Immature natural killer cell (primary cell): ENCODE measurements around the gene DARS1. TPM values are rescaled to one million over a fixed set of nuclear protein-coding genes. Genes with fewer than 3 reads are reported as not detected.
"Not testable (repeated sequence)": the region's sequence is repeated elsewhere in the genome, so short reads cannot be mapped to it uniquely, and the experiment has no call there.

ENCODE experiments used
- DNase-seq, 3 donors: peaks; one replicate each; pipeline ENCODE4 v3.0.0; 2022; ENCODE audit warnings: mixed read lengths in 1 of 3
- H3K27ac Mint-ChIP-seq, 6 donors: one replicate each; pipeline ENCODE4 v1.8.0; 2020; ENCODE audit warnings: mixed read lengths in 6 of 6, mild to moderate bottlenecking in 5 of 6, inconsistent platforms in 4 of 6, moderate library complexity in 3 of 6
- H3K27me3 Mint-ChIP-seq, 3 donors: one replicate each; pipeline ENCODE4 v1.8.0; 2020 to 2021; ENCODE audit warnings: low read depth in 3 of 3, mild to moderate bottlenecking in 3 of 3, mixed read lengths in 3 of 3, moderate library complexity in 3 of 3, inconsistent platforms in 1 of 3
- H3K36me3 Mint-ChIP-seq, 3 donors: one replicate each; pipeline ENCODE4 v1.8.0; 2020; ENCODE audit warnings: mixed read lengths in 3 of 3, inconsistent platforms in 2 of 3, mild to moderate bottlenecking in 2 of 3
- H3K4me1 Mint-ChIP-seq, 2 donors: one replicate each; pipeline ENCODE4 v1.8.0; 2020; ENCODE audit warnings: inconsistent platforms in 2 of 2, mild to moderate bottlenecking in 2 of 2, mixed read lengths in 2 of 2, moderate library complexity in 1 of 2
- H3K4me3 Mint-ChIP-seq, 5 donors: one replicate each; pipeline ENCODE4 v1.8.0; 2020; ENCODE audit warnings: mild to moderate bottlenecking in 5 of 5, mixed read lengths in 5 of 5, inconsistent platforms in 3 of 5, moderate library complexity in 3 of 5
- H3K9me3 Mint-ChIP-seq, 6 donors: one replicate each; pipeline ENCODE4 v1.8.0; 2020; ENCODE audit warnings: mild to moderate bottlenecking in 6 of 6, mixed read lengths in 6 of 6, inconsistent platforms in 4 of 6, moderate library complexity in 3 of 6
- polyA plus RNA-seq, 3 donors: library from polyadenylated mRNA; unstranded; fragments of 300-500 nt; fragmentation: Illumina TruSeq; gene quantifications; one replicate each; pipeline ENCODE4 v1.2.3, GENCODE V29; 2021

Gene DARS1
- polyA plus RNA-seq, 3 donors from 2014 or later: 63.5 to 132 (median 86.1) TPM

DNA sequence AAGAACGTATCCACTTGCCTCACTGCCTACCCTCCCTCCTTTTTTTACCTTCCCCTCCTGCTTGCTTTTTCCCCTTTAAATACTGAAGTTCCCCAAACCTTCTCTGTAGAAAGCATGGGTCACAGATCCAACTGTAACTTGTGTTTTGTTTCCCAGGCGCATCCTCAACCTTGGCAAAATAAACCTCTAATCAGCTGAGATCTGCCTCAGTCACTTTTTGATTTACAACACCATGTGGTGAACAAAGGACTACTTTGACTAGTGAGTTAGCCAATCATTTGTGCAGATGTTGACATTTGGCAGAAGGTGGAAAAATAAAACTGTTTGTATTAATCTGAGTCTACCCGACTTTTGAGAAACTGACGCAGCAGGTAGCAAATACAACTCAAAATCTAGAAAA lies 85.9 kb downstream of the DARS1 start:
- no peaks in the 10 kb centered on the region for H3K9me3 Mint-ChIP-seq
- peaks cover 0 to 2% (median 0%) of the 10 kb centered on the region in 3 donors for H3K27me3 Mint-ChIP-seq
- no peaks in the 10 kb centered on the region for H3K4me1 Mint-ChIP-seq
- H3K4me3 Mint-ChIP-seq: peak overlapping the region in 1 of 5 donors; percentile 28
- DNase-seq: no peak
- H3K27ac Mint-ChIP-seq: no peak overlapping the region
- peaks cover 4 to 19% (median 11%) of the 10 kb centered on the region in 3 donors for H3K36me3 Mint-ChIP-seq

DNA sequence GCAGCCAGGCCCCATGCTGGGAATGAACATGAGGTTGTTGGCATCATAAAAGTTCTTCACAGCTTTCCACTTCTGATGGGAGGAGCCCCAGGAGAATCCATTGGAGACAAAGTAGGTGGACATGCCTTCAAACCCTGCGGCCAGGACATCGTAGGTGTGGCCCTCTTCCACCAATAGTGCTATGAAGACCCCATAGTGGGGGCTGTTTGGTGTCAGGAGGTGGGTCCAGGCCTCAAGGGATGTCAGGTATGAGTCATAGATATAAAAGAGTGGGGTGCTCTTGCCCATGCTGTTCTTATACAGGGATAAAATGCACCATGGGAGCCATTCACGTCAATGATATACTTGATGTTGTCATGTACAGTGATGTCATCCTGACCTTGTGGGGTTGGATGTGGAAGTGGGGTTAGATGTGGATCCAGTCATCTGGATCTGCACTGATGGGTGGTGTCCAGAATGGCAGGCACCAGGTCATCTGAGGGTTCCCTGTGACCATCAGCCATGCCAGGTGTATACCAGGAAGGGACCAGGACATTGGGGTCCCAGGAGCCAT lies 87.1 kb downstream of the DARS1 start:
- no peaks in the 10 kb centered on the region for H3K9me3 Mint-ChIP-seq
- no peak overlapping the region for H3K27ac Mint-ChIP-seq
- H3K36me3 Mint-ChIP-seq: peaks cover 0 to 19% (median 8%) of the 10 kb centered on the region in 3 donors

GRCh38 chr2:135894930-135895329 lies 90.5 kb downstream of the DARS1 start:
- Mint-ChIP-seq H3K36me3 (peaks cover 0 to 14% (median 0%) of the 10 kb centered on the region in 3 donors), H3K27me3 (peaks cover 0 to 2% (median 2%) of the 10 kb centered on the region in 3 donors), H3K27ac (no peak overlapping the region), H3K9me3 (no peaks in the 10 kb centered on the region), H3K4me3 (no peak overlapping the region), H3K4me1 (no peaks in the 10 kb centered on the region)
- DNase-seq: no peak

More for the DNA sequence above, 87.1 kb downstream of the DARS1 start:
- Mint-ChIP-seq H3K27me3 (peaks cover 0 to 2% (median 0%) of the 10 kb centered on the region in 3 donors), H3K4me3 (no peak overlapping the region), H3K4me1 (no peaks in the 10 kb centered on the region)
- no peak for DNase-seq

GRCh38 chr2:135893374-135893794 lies 92.0 kb downstream of the DARS1 start:
- Mint-ChIP-seq H3K4me3 (no peak overlapping the region), H3K27me3 (peaks cover 0 to 3% (median 0%) of the 10 kb centered on the region in 3 donors), H3K9me3 (peaks cover 0 to 2% (median 0%) of the 10 kb centered on the region in 6 donors), H3K36me3 (peaks cover 0 to 4% (median 0%) of the 10 kb centered on the region in 3 donors), H3K27ac (no peak overlapping the region), H3K4me1 (no peaks in the 10 kb centered on the region)
- DNase-seq: no peak

DNA sequence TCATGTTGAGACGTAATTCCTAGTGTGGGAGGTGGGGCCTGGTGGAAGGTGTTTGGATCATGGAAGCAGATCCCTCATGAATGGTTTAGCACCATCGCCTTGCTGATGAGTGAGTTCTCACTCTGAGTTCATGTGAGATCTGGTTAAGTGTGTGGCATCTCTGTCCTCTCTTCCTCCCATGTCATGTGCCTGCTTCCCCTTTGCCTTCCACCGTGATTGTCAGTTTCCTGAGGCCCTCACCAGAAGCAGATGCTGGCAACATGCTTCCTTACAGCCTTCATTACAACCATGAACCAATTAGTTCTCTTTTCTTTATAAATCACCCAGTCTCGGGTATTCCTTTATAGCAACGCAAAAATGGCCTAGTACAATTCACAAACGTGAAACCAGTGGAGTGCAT lies 94.6 kb downstream of the DARS1 start:
- no peaks in the 10 kb centered on the region for H3K36me3 Mint-ChIP-seq
- no peaks in the 10 kb centered on the region for H3K4me1 Mint-ChIP-seq
- no peak overlapping the region for H3K27ac Mint-ChIP-seq
- no peak for DNase-seq
- no peak overlapping the region for H3K4me3 Mint-ChIP-seq
- peaks cover 0 to 2% (median 0%) of the 10 kb centered on the region in 6 donors for H3K9me3 Mint-ChIP-seq
- H3K27me3 Mint-ChIP-seq: peaks cover 0 to 6% (median 2%) of the 10 kb centered on the region in 3 donors

- no peak for DNase-seq
- Mint-ChIP-seq H3K27ac (no peak overlapping the region), H3K36me3 (no peaks in the 10 kb centered on the region), H3K4me1 (no peaks in the 10 kb centered on the region), H3K9me3 (peaks cover 0 to 2% (median 0%) of the 10 kb centered on the region in 6 donors), H3K4me3 (no peak overlapping the region), H3K27me3 (peaks cover 2 to 6% (median 5%) of the 10 kb centered on the region in 3 donors)
Observed at GRCh38 chr2:135890149-135890548, 95.3 kb downstream of the DARS1 start.

DNA sequence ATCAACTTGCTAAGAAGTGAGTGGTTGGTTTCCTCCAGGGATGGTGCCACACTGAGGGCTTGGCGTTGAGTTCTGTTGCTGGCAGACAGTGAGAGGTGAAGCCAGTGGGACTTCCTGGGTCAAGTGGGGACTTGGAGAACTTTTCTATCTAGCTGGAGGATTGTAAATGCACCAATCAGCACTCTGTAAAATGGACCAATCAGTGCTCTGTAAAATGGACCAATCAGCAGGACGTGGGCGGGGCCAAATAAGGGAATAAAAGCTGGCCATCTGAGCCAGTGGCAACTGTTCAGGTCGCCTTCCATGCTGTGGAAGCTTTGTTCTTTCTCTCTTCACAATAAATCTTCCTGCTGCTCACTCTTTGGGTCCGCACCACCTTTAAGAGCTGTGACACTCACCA lies 96.8 kb downstream of the DARS1 start:
- H3K4me1 Mint-ChIP-seq, DNase-seq, H3K27ac Mint-ChIP-seq, H3K9me3 Mint-ChIP-seq, H3K27me3 Mint-ChIP-seq, H3K36me3 Mint-ChIP-seq, H3K4me3 Mint-ChIP-seq: not testable (repeated sequence)

- Mint-ChIP-seq H3K9me3 (peaks cover 0 to 2% (median 0%) of the 10 kb centered on the region in 6 donors), H3K27ac (no peak overlapping the region), H3K4me3 (no peak overlapping the region), H3K36me3 (no peaks in the 10 kb centered on the region), H3K27me3 (peaks cover 6 to 8% (median 6%) of the 10 kb centered on the region in 3 donors), H3K4me1 (no peaks in the 10 kb centered on the region)
- DNase-seq: no peak
Observed at GRCh38 chr2:135885709-135886108, 99.7 kb downstream of the DARS1 start.

GRCh38 chr2:135882415-135882814 lies 103.0 kb downstream of the DARS1 start:
- Mint-ChIP-seq H3K36me3 (no peaks in the 10 kb centered on the region), H3K27me3 (peaks cover 3 to 10% (median 8%) of the 10 kb centered on the region in 3 donors), H3K9me3 (no peaks in the 10 kb centered on the region), H3K27ac (no peak overlapping the region), H3K4me1 (peaks cover 3 to 6% of the 10 kb centered on the region in 2 donors), H3K4me3 (no peak overlapping the region)
- DNase-seq: no peak

DNA sequence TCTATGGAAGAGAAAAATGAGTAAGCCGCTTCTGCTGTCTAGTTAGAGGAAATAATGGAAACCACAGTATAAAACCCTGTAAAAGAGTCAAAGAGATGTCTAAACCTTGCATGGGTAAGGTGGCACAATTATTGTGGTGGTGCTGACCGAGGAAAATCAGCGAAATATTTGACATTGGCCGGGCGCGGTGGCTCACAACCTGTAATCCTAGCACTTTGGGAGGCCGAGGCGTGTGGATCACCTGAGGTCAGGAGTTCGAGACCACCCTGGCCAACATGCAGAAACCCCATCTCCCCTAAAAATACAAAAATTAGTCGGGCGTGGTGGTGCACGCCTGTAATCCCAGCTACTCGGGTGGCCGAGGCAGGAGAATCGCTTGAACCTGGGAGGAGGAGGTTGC lies 108.7 kb downstream of the DARS1 start:
- peaks cover 9 to 15% (median 10%) of the 10 kb centered on the region in 3 donors for H3K27me3 Mint-ChIP-seq
- H3K4me1 Mint-ChIP-seq: peaks cover 26 to 35% of the 10 kb centered on the region in 2 donors
- H3K4me3 Mint-ChIP-seq: peak overlapping the region; percentile 89 to 98 (median 98)
- H3K36me3 Mint-ChIP-seq, H3K9me3 Mint-ChIP-seq, DNase-seq: not testable (repeated sequence)
- H3K27ac Mint-ChIP-seq: peak overlapping the region; percentile 89 to 96 (median 92)

GRCh38 chr2:135876066-135876711 lies 109.2 kb downstream of the DARS1 start, which contains the start of gene MCM6:
TSS of gene MCM6 (minus strand) at chr2:135876443. CDS start at chr2:135876365, 78 bp downstream.
- Mint-ChIP-seq H3K9me3 (no peaks in the 10 kb centered on the region), H3K27ac (peak within 1 kb of the TSS; percentile 90 to 96 (median 94)), H3K27me3 (peaks cover 9 to 15% (median 10%) of the 10 kb centered on the region in 3 donors), H3K4me3 (peak within 1 kb of the TSS; percentile 89 to 98 (median 98)), H3K4me1 (peaks cover 26 to 35% of the 10 kb centered on the region in 2 donors), H3K36me3 (peaks cover 0 to 4% (median 0%) of the 10 kb centered on the region in 3 donors)
- DNase-seq: peak; percentile 96 to 97 (median 97)

GRCh38 chr2:135875491-135876065 lies 109.8 kb downstream of the DARS1 start:
- Mint-ChIP-seq H3K36me3 (peaks cover 0 to 5% (median under 1%) of the 10 kb centered on the region in 3 donors), H3K27ac (peak overlapping the region; percentile 90 to 95 (median 93)), H3K27me3 (peaks cover 9 to 15% (median 10%) of the 10 kb centered on the region in 3 donors), H3K4me1 (peaks cover 26 to 35% of the 10 kb centered on the region in 2 donors), H3K4me3 (peak overlapping the region; percentile 88 to 98 (median 92)), H3K9me3 (no peaks in the 10 kb centered on the region)
- DNase-seq: peak; percentile 75 to 79 (median 76)

- peak overlapping the region in 5 of 6 donors; percentile 15 to 95 (median 88) for H3K27ac Mint-ChIP-seq
- no peak for DNase-seq
Observed at GRCh38 chr2:135874777-135875365, 110.6 kb downstream of the DARS1 start.

More at GRCh38 chr2:135874777-135875365, 110.6 kb downstream of the DARS1 start:
- Mint-ChIP-seq H3K4me1 (peaks cover 26 to 35% of the 10 kb centered on the region in 2 donors), H3K9me3 (no peaks in the 10 kb centered on the region), H3K27me3 (peaks cover 9 to 15% (median 10%) of the 10 kb centered on the region in 3 donors), H3K36me3 (peaks cover 4 to 6% (median 5%) of the 10 kb centered on the region in 3 donors), H3K4me3 (peak overlapping the region; percentile 88 to 98 (median 89))
